HG03432 (cell line): ENCODE measurements around the gene BCL7B.
"Not testable (repeated sequence)": the region's sequence is repeated elsewhere in the genome, so short reads cannot be mapped to it uniquely, and the experiment has no call there.

Experiments used
- ATAC-seq: cut with Tn5 transposase; IDR thresholded peaks from one replicate; pipeline ENCODE4 v1.9.1; 2021; ENCODE audit warnings: mild to moderate bottlenecking, moderate library complexity; ENCODE audit not compliant: unreplicated experiment

The BCL7B gene

DNA sequence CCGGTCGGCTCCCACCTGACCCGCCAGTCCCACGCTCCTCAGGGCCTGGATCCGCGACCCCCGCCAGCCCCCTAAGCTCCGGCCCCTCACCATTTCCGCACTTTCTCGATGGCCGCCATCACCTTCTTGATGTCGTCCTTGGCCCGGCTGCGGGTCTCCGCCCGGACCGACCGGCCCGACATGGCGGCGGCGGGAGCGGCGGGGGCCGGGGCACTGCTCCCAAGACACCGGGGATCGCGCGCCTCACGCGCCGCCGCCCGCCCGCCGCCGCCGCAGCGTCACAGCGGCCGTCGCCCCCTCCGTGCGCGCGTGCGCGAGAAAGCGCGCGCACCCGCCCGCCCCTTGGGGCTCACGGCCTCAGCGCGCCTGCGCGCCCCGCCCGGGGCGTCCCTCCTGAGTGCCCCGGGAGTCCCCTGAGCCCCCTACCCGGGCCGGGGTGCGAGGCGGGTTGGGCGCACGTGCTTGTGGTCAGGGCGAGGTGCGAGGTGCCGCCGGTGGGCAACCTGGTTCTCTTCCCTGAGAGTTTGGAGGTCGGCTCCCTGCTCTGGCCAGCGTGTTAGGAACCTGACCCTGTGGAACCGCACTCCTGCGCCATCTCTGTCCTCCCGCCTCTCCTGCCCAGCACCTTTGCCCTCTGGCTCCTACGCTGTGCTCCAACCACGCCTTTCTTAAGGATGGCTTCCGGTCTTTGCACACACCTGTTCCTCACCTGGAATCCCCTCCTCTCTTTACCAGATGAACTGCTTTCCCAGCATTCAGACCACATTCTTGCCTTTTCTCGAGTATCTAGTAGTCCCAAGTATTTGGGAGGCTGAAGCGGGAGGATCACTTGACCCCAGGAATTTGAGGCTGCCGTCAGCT, at the start of gene BCL7B:
BCL7B (minus strand) TSS at position 294 of the 861 bp plus-strand sequence; CDS start at position 182, 112 bp downstream.
- ATAC-seq = peak; percentile 62

- no peak for ATAC-seq
Observed at GRCh38 chr7:73605601-73606220, 48.2 kb upstream of the BCL7B start.

- no peak for ATAC-seq
Observed at GRCh38 chr7:73602721-73603651, 45.5 kb upstream of the BCL7B start.

- ATAC-seq = no peak
Observed at GRCh38 chr7:73599916-73600315, 42.4 kb upstream of the BCL7B start.

- no peak for ATAC-seq
Observed at GRCh38 chr7:73599151-73599882, 41.8 kb upstream of the BCL7B start.

DNA sequence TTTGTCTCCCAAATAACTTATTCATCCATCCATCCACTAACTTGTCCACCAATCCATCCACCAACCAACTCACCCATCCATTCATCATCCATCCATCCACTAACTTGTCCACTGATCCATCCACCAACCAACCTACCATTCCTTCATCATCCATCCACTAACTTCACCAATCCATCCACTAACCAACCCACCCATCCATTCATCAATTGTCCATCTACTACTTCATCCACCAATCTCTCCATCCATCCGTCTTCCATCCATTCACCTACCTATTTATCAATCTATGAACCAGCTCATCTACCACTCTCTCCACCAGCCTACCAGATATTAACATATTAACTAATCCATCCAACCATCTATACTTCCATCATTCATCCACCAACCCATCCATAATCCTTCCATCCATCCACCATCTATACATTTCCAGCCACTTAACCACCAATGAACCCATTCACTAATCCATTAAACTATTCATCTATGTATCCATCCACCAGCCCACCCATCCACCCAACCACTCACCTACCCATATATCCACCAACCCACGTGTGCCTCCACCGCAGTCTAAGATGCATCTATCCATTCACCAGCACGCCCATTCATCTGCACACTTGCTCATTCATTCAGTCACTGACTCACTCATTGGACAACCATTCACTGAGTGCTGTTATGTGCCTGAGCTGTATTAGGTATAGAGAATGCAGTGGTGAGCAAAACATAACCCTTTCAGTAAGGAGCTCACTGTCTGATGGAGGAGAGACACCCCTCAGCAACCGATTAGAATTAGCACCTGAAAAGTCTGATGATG, 40.7 kb upstream of the BCL7B start:
- ATAC-seq = no peak

DNA sequence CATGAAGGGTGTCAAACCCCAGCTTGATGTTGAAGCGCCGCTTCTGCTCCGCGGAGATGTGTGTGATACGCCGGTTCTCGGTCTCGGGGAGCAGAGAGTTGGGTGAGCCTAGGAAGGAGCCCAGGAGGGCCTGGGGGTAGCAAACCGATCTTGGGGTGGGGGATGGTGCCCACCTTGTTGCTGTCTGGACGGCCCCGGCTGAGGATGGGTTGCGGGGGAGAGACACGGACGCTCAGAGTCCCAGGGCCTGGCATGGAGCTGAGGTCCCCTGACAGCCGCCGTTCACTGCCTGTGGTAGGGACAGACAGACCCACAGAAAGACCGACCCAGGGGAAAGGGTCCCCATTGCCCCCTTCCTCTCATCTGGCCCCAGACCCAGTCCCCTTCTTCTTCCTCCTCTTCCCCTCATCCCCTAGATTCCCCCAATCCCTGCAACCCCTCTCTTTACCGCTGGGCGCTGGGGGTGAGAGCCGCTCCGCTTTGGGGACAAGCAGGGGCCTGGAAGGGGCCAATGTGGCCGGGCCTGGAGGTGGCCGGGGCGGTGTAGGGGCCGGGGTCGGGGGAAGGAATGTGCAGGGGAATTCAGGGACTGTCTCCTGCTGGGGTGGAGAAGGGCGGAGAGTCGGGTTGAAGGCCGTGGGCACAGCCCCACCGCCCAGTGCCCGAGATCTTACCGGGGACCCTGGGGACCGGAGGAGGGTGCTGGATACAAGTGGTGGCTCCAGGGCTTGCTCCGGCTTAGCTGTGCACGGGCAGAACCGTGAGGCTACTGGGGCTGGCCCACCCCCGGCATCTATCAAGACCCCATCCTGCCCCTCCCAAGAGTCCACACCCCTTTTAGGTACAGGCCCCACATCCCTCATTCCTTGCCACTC, 38.9 kb upstream of the BCL7B start:
- no peak for ATAC-seq

DNA sequence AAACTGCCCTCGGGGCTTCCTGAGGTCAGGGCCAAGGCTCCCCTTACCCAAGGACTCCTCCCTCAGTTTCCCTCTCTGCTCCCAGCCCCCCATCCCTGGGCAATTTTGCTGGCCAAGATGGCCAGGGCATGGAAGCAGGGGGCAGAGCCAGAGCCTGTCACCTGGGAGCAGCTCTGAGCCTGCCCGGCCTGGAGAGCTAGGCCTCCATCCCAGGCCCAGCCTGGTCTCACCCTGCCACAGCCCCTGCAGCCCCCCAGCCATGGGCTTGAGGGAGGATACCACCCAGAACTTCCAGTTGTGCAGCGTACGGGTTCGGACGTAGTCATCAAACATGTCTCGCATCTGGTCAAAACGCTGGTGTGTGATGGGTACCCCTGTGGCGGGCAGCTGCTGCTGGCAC, 37.9 kb upstream of the BCL7B start:
- no peak for ATAC-seq

GRCh38 chr7:73593207-73594045, 35.9 kb upstream of the BCL7B start:
- ATAC-seq = no peak

DNA sequence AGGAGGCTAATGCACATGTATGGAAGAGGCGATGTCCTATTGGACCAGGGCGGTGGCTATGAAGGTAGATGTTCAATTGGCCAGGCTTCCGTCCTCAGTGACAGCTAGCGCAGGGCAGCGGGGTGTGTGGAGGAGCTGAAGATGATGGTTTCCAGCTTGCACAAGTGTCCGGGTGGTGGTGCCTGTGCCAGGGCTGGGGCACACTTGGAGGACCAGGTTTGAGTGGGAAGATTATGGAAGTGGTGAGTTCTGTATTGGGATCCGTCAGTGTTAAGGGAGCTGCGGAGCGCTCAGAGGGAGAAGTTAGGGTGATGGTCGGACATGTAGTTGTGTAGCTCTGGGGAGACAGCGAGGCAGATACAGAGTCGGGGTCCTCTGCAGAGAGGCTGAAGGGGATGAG, 29.4 kb upstream of the BCL7B start:
- no peak for ATAC-seq

GRCh38 chr7:73585196-73585595, 27.7 kb upstream of the BCL7B start:
- no peak for ATAC-seq

DNA sequence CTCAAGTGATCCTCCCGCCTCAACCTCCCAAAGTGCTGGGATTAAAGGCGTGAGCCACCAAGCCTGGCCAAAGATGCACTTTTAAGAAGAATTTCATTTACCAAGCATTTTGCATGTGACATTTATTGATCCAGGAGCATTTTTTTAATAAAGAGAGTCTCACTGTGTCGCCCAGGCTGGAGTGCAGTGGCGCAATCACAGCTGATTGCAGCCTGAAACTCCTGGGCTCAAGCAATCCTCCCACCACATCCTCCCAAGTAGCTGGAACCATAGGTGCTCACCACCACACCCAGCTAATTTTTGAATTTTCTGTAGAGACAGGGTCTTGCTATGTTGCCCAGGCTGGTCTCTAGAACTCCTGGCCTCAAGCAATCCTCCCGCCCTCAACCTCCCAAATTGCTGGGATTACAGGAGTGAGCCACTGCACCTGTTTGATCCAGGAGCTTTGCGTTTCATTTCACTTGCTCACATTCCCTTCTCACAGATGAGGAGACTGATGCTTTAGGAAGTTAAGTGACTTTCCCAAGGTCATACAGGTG, 25.2 kb upstream of the BCL7B start:
- no peak for ATAC-seq

GRCh38 chr7:73581006-73581405, 23.5 kb upstream of the BCL7B start:
- ATAC-seq = not testable (repeated sequence)

DNA sequence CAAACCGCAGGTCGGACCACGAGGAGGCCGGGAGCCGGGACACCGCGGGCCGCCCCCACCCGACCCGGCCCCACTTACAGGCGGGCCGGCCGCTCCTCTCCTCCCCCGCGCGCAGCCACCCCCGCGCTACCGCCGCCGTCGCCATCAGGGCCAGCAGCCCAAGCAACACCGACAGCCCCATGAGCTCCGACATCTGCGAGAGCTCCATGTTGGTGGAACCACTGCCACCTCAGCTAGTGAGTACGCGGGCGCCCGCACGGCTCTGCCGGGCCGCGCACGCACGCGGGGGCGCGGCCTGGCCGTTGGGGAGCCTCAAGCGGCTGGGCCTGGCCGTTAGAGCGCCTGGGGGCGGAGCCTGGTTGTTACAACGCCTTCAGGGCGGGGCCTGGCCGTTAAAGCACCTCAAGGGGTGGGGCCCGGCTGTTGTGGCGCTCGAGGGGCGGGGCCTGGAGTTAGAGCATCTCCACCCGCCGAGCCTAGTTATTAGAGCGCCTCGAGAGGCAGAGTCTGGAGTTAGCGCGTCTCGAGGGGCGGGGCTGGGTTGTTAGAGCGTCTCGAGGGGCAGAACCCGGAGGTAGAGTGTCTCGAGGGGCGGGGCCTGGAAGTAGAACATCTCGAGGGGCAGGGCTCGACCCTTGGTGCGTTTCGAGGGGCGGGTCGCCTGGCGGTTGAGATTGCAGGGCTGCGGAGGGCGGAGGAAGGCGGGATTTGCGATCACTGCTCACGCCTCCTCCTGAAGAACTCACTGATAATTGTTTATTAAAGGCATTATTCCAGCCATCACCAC, 21.0 kb upstream of the BCL7B start, which contains the start of gene TBL2:
TBL2 (minus strand) TSS at position 238 of the 787 bp plus-strand sequence; CDS start at position 208, 30 bp downstream.
- ATAC-seq = peak; percentile 90

DNA sequence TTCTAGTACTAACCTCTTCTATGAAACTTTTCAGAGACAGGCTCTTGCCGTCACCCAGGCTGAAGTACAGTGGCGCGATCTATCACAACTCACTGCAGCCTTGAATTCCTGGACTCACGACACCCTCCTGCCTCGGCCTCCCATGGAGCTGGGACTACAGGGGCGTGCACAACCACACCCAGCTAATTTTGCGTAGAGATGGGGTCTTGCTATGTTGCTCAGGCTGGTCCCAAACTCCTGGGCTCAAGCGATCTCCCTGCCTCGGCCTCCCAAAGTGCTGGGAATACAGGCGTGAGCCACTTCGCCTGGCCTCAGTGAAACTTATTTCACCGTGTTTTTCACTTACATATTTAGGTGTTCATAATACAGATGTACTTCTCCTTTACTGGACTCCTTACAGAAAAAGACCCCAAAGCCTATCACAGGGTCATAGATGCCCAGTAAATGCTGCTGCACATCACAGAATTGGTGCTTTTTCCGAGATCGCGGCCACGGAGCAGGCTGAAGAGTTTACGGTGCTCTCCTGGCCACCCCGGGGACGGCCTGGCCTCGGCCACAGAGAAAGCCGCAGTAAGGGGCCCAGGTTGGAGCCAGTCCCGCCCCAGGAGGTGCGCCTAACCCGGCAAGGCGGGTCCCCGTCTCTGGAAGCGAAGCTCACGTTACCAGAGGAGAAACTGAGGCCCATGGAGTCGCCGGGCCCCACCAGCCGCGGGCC, 20.3 kb upstream of the BCL7B start:
- ATAC-seq = peak; percentile 26

- ATAC-seq = no peak
Observed at GRCh38 chr7:73573791-73574190, 16.3 kb upstream of the BCL7B start.
